Lower lobe of right lung (tissue), 2 donors: ENCODE measurements around the gene PHF21B. TPM values are rescaled to one million over a fixed set of nuclear protein-coding genes. Genes with fewer than 3 reads are reported as not detected.

Experiments
- ATAC-seq, 2 donors: fragments of 200-7000 bp; cut with Tn5 transposase; one replicate each; pipeline ENCODE4 v1.9.1; 2020 to 2022; ENCODE audit warnings: mild to moderate bottlenecking in 2 of 2, moderate library complexity in 2 of 2
- DNase-seq: peaks from one replicate; pipeline ENCODE4 v3.0.0-alpha.2; 2020
- H3K27ac ChIP-seq: fragments of 200-600 bp; one replicate; pipeline ENCODE4 v1.8.0; 2022
- H3K27me3 ChIP-seq: fragments of 200-600 bp; one replicate; pipeline ENCODE4 v1.8.0; 2022; ENCODE audit warnings: low read depth
- H3K36me3 ChIP-seq: fragments of 200-600 bp; one replicate; pipeline ENCODE4 v1.8.0; 2022; ENCODE audit warnings: mild to moderate bottlenecking
- H3K4me1 ChIP-seq: fragments of 200-600 bp; one replicate; pipeline ENCODE4 v1.8.0; 2022
- H3K4me3 ChIP-seq: fragments of 200-600 bp; one replicate; pipeline ENCODE4 v1.8.0; 2022; ENCODE audit warnings: mild to moderate bottlenecking
- H3K9me3 ChIP-seq: fragments of 200-600 bp; one replicate; pipeline ENCODE4 v1.8.0; 2022
- CTCF ChIP-seq: fragments of 200-600 bp; IDR thresholded peaks from one replicate; pipeline ENCODE4 v1.8.0; 2022; ENCODE audit warnings: antibody characterized with exemption, mild to moderate bottlenecking
- intact Hi-C: fragments of 100-400 bp; cut with DNase I; formaldehyde crosslinking; loops from one replicate; pipeline ENCODE4 v1.11.0; 2022
- total RNA-seq: library from RNA; stranded (reverse); fragmentation: NEBNext Ultra II Directional; extraction: Animal tissue kit (Norgen Biotek cat#: 25700); gene quantifications from one replicate; pipeline ENCODE4 v1.2.1, GENCODE V29; 2021
- donor health status: DM: no; HTN: yes; CAD: no; lungs with severe emphysema.

Gene PHF21B
- total RNA-seq, 1 donor from 2014 or later, result not detected

- no peaks in the 10 kb centered on the region for H3K4me1 ChIP-seq
- no peak overlapping the region for H3K4me3 ChIP-seq
- H3K9me3 ChIP-seq, result peaks cover 16% of the 10 kb centered on the region
- H3K27ac ChIP-seq, result no peak overlapping the region
- intact Hi-C loops, result no loop called here
- H3K36me3 ChIP-seq, result no peaks in the 10 kb centered on the region
- ATAC-seq (no peak), DNase-seq (no peak)
- H3K27me3 ChIP-seq, result no peaks in the 10 kb centered on the region
- TF ChIP-seq CTCF, result no peak
These were observed 108.5 kb downstream of the PHF21B start for GRCh38 chr22:44901301-44901700.

GRCh38 chr22:44898236-44898635 lies 111.6 kb downstream of the PHF21B start:
- H3K4me1 ChIP-seq, result no peaks in the 10 kb centered on the region
- TF ChIP-seq CTCF, result no peak
- DNase-seq (no peak), ATAC-seq (no peak)
- intact Hi-C loops, result no loop called here
- H3K9me3 ChIP-seq, result peaks cover 16% of the 10 kb centered on the region
- H3K4me3 ChIP-seq, result no peak overlapping the region
- no peaks in the 10 kb centered on the region for H3K27me3 ChIP-seq
- no peak overlapping the region for H3K27ac ChIP-seq
- H3K36me3 ChIP-seq, result no peaks in the 10 kb centered on the region

- DNase-seq (no peak), ATAC-seq (no peak)
- no peaks in the 10 kb centered on the region for H3K9me3 ChIP-seq
- intact Hi-C loops, result no loop called here
- no peaks in the 10 kb centered on the region for H3K4me1 ChIP-seq
- no peaks in the 10 kb centered on the region for H3K36me3 ChIP-seq
- no peak overlapping the region for H3K4me3 ChIP-seq
- no peaks in the 10 kb centered on the region for H3K27me3 ChIP-seq
- H3K27ac ChIP-seq, result no peak overlapping the region
- TF ChIP-seq CTCF, result no peak
These were observed 114.3 kb downstream of the PHF21B start for GRCh38 chr22:44895296-44896055.

- DNase-seq (no peak), ATAC-seq (no peak)
- H3K27me3 ChIP-seq, result no peaks in the 10 kb centered on the region
- H3K4me3 ChIP-seq, result no peak overlapping the region
- no peaks in the 10 kb centered on the region for H3K4me1 ChIP-seq
- H3K27ac ChIP-seq, result no peak overlapping the region
- H3K36me3 ChIP-seq, result no peaks in the 10 kb centered on the region
- TF ChIP-seq CTCF, result no peak
- H3K9me3 ChIP-seq, result no peaks in the 10 kb centered on the region
- intact Hi-C loops, result no loop called here
These were observed 115.0 kb downstream of the PHF21B start for GRCh38 chr22:44894782-44895181.

- no peak for TF ChIP-seq CTCF
- H3K4me3 ChIP-seq, result no peak overlapping the region
- H3K9me3 ChIP-seq, result no peaks in the 10 kb centered on the region
- no peaks in the 10 kb centered on the region for H3K4me1 ChIP-seq
- no peaks in the 10 kb centered on the region for H3K27me3 ChIP-seq
- DNase-seq (no peak), ATAC-seq (no peak)
- no peaks in the 10 kb centered on the region for H3K36me3 ChIP-seq
- H3K27ac ChIP-seq, result no peak overlapping the region
- intact Hi-C loops, result no loop called here
These were observed 115.5 kb downstream of the PHF21B start for GRCh38 chr22:44894321-44894720.
